IPS-18c (cell line): ENCODE results near the gene VPS37D.

Source experiments
- H3K4me3 ChIP-seq: 2 replicates; pipeline ENCODE4 v1.7.0; 2013; ENCODE audit warnings: low read depth, mild to moderate bottlenecking, low read length, moderate library complexity; ENCODE audit not compliant: insufficient read depth
- H3K9me3 ChIP-seq: one replicate; pipeline ENCODE4 v1.6.1; 2013; ENCODE audit warnings: mild to moderate bottlenecking, low read length, moderate library complexity; ENCODE audit not compliant: control insufficient read depth, insufficient read depth

VPS37D gene

DNA sequence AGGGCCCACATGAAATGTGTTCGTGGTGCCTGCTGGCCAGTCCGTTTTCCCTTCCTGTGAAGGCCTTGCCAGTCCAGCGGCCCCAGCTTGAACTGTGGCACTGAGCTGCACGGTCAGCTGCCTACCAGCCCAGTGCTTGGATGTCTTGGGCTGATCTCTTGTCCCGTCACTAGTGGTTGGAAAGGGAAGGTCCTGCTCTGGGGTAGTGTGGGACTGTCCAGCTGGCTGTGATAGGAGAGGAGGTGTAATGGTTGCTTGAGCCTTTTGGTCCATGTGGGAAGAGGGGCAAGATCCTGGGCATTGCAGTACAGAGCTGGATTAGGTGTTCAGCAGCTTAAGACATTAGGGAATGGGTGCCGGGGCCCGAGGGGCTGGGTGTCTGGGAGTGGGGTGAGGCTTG is 30.8 kb downstream of the VPS37D start:
- H3K4me3 ChIP-seq: no peak overlapping the region
- H3K9me3 ChIP-seq: no peaks in the 10 kb centered on the region

DNA sequence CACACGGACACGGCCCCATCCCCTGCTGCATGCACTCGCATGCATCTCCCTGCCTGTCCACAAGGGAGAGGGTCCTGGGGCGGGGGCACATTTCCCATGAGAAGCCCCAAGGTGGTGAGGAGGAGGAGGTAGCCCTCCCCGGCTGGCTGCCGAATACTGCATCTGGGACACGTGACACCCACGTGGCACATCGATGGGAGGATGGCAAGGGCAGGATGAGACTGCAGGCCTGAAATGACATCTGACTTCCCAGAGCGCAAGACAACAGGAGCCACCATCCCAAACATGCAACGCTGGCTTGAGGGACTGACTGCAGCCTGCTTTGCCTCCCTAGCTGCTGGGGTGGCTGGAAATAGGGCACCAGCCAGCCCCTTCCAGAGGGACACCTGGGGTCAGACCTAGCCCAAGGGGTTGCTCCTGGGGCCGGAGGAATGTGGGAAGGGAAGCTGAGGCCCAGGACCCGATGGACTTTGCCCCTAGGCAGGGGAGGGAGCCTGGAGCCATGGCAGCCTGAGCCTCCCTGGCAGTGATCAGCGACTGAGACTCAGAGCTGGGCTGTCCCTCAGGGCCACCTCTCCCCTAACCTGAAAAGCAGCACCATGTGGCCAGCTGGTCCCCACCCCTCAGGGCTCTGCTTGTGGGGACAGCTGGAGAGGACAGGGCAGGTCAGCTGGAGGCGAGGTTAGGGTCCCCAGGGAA is 31.9 kb downstream of the VPS37D start:
- no peaks in the 10 kb centered on the region for H3K9me3 ChIP-seq
- no peak overlapping the region for H3K4me3 ChIP-seq

DNA sequence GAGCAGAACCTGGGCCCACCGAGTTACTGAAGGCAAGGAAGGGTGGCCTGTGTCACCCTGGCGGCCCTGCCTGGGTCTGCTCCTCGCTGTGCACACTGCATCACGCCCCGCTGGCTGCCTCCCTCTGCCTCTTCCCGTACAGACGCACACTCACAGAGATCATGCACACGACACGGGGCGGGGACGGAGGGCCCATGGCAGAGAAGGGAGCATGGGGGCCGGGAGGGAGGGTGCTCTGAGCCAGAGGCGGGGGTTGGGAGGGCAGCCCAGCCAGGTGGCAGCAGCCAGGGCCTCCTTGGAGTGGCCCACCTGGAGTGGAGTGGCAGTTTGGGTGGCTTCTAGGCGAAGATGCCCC is 32.4 kb downstream of the VPS37D start:
- Histone ChIP-seq H3K9me3 (no peaks in the 10 kb centered on the region), H3K4me3 (no peak overlapping the region)

DNA sequence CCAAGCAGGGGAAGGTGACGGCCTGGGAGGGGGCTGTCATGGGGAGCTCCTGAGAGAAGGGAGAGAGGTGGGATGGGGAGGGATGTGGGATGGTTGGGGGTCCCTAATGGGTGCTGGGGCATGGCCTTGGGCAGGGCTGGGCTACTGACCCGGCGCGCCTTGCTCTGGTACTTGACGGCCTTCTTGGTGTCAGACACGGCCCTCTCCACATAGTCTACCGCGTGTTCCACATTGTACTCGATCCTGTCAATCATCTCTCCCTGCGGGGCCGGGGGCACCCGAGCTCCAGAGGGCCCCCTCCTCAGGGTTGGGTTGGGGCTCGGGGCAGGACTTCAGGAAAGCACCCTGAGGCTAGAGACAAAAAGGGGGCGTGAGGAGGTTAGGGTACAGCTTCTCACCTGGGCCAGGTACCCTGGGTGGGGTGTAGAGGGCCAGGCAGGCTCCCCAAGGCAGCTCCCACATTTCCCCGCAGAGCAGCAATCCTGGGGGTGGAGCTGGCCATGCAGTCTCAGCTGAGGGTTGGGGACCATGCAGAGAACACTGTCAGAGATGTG is 33.0 kb downstream of the VPS37D start:
- H3K9me3 ChIP-seq: no peaks in the 10 kb centered on the region
- no peak overlapping the region for H3K4me3 ChIP-seq

DNA sequence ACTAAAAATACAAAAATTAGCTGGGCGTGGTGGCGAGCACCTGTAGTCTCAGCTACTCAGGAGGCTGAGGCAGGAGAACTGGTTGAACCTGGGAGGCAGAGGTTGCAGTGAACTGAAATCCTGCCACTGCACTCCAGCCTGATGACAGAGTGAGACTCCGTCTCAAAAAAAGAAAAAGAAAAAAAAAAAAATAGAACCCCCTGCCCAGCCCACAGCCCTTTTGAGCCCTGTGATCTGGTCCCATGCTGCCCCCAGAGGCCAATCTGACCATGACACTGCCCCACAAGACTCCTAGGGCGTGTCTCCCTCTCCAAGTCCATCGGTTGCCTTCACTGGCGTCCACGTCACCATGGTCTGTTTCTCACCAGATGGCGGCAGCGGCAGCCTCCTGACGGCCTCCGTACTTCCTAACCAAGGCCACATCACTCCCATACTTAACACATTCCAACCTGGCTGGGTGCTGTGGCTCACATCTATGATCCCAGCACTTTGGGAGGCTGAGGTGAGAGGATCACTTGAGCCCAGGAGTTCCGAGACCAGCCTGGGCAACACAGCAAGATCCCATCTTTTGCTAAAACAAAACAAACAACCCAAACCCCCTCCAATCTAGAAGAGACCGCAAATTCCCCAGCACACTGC is 33.8 kb downstream of the VPS37D start:
- Histone ChIP-seq H3K9me3 (no peaks in the 10 kb centered on the region), H3K4me3 (no peak overlapping the region)

DNA sequence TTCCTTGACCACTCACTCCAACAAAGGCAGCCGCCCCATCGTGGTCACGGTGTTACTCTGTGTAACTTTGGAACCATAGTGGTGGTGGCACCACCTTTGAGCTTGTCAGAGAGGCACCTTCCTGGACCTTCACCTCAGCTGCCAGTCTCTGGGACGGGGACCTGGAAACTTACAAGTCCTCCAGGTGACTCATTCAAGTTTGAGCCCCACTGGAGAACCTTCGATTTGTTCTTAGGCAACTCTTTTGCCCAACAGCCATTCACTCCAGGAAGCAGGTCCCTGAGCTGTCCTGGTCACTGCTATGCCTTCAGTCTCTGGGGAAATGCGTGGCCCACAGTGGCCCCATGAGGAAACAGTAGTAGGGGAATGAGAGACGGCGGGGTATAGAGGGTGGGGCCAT is 34.6 kb downstream of the VPS37D start:
- no peak overlapping the region for H3K4me3 ChIP-seq
- H3K9me3 ChIP-seq: no peaks in the 10 kb centered on the region

DNA sequence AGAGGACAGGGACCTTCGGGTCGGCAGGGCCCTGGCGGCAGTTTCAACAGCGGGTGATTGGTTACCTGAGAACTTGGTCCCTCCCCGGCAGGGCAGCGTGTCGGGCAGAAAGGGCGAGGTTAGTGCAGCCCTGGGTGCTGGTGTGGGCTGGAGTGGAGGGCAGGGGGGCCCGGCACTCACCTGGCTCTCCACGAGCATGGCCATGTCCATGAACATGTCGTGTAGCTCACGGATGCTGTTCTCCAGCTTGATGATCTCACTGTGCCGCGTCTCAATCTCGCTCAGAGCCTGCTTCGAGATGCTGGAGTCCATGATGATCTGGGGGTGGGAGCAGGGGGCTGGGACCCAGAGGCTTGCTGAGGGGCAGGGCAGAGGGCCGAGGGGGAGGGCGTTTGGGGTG is 35.0 kb downstream of the VPS37D start:
- Histone ChIP-seq H3K9me3 (no peaks in the 10 kb centered on the region), H3K4me3 (no peak overlapping the region)

DNA sequence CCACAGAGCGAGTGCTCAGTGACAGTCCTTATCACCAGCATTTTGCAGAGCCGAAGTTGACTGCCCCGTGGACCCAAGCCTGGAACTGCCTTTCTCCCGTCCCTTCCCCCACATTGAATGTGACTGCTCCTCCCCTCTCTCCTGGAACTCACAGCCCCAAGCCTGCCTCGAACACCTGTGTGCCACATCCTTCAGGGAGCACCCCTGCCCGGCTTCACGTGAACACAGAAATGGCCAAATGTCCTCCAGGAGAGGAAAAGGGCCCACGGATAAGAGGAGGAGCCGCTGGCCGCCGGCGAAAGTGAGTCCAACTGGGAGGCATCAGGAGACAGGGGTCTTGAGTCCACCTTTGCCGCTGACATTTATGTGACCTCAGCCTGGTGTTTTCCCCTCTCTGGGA is 35.6 kb downstream of the VPS37D start:
- no peaks in the 10 kb centered on the region for H3K9me3 ChIP-seq
- peak overlapping the region; percentile 32 for H3K4me3 ChIP-seq

DNA sequence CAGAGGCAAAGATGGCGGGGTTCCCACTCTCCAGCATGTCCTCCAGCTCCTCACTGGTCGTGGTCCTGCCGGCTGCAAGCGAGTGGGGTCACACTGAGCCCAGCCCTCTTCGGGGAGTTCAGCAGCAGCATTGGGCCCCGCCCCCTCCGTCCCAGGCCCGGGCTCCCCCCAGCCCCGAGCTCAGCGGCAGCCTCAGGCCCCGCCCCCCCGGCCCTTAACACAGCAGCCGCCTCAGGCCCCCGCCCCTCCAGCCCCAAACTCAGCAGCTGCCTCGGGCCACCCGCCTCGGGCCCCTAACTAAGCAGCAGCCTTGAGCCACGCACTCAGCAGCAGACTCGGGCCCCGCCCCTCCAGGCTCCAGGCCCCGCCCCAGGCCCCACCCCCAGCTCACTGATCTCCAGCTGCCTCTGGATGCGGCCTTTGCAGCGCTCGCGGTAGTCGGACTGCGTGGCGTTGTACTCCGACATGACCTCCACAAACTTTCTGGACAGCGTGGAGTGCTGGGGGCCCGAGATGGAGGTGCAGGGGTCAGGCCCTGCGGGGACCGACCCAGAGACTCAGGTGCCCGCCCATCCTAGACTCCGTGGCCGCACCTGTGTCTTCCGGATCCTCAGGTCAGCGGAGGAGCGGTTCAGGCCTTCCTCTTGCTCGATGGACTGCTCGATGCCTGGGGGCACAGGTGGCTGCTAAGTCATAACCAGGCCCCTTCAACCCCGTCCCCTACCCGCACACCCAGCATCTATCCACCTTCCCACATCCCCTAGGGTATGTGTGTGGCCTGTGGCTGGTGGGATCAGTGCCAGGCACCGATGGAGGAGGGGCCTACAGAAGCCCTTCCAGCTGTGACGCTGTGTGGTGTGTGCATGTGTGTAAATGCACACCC is 36.4 kb downstream of the VPS37D start:
- Histone ChIP-seq H3K9me3 (no peaks in the 10 kb centered on the region), H3K4me3 (peak overlapping the region; percentile 32)

DNA sequence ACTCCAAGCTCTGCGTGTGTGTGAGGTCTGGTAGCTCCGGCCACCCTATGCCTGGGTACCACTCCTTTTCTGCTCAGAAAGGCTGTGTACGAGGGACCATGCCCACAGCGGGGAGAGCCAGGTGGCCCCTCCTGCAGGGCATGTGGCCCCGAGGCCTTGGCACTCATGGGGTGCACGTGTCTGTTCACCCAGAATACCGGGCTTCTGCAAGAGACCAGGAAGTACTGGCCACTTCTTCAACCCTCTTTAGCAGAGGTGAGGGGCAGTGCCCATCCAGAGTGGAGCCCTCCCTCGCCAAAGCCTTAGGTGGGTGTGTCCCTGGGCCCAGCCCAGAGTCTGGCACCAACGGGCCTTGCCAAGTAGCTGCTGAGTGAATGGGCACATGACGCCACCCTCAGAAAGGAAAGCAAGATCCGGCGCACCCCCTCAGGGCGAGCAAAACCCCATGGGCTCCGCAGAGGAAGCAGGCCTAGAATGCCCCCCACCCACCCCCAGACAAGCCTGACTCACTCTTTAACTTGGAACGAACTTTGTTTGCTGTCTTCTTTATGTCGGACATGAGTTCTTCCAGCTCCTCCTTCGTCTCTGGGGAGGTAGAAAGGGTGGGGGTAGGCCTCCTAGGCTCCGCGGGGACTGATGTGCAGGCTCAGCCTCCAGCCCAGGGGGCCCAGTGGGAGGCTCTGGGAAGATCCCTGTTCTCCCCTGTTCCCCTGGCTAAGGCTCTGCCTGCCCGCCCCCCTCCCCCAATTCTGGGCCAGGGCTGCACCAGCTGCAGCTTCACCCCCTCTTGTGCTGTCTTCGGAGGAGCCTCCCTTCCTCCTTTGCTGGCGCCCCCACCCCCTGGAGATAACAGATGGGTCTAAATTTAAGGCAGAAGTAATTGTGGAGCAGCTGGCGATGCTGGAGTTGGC is 37.3 kb downstream of the VPS37D start:
- H3K9me3 ChIP-seq: no peaks in the 10 kb centered on the region
- H3K4me3 ChIP-seq: no peak overlapping the region

DNA sequence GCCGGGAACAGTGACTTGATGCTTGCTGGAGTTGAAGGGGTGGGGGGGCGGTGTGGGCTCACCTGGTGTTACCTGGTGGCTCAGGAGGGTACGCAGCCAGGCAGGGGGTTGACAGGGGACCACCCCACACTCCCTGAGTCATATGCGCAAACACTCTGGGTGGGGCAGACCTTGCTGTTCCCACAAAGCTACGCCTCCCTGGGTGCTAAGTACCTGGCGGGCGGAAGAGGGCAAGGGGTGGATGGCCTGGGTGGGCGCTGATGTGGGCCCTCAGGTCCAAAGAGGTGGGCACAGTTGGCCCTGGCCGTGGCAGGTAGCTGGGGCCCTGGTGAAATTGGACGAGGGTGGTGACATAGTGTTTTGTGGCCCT is 37.9 kb downstream of the VPS37D start:
- H3K4me3 ChIP-seq: no peak overlapping the region

DNA sequence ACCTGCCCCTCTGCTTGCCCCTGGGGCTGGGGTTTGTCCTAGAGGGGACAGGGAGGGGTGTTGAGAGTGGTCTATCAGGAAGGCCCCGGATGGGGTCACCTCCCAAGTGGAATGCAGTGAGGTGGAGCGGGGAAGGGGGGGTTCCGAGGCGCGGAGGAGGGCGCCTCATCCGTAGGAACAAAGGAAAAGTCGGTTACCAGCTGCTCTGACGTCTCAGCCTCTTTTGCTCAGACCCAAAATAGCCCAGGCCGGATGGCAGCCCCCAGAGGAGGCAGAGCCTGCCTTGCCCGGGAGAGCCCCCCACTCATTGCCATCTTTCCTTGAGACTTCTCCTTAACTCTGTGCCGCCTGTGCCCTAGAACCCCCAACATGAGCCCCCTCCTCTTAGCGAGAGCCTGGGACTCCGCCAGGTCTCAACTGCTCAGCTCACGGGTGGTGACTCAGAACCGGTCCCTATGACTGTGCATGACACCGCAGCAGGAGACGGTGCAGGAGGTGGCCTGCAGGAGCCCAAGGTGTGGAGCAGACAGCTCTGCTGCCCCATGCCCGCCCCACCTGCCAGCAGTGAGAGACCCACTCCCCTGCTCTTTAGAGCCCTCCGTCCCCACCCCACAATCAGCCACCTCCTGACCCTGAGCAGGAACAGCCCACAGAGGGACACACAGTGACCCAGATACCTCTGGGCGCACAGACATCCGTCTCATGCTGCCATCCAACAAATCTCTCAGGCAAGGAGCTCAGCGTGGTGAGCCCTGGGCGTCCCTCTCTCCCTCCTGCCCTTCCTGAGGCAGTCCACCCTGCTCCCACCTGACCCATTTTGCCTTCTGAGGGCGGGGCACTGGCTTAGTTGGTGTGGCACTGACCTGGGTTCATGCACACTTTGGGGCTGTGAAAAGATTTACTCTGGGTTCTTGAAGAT is 38.8 kb downstream of the VPS37D start:
- H3K4me3 ChIP-seq: no peak overlapping the region
- H3K9me3 ChIP-seq: no peaks in the 10 kb centered on the region

More for the DNA sequence above, 37.9 kb downstream of the VPS37D start:
- H3K9me3 ChIP-seq: no peaks in the 10 kb centered on the region

DNA sequence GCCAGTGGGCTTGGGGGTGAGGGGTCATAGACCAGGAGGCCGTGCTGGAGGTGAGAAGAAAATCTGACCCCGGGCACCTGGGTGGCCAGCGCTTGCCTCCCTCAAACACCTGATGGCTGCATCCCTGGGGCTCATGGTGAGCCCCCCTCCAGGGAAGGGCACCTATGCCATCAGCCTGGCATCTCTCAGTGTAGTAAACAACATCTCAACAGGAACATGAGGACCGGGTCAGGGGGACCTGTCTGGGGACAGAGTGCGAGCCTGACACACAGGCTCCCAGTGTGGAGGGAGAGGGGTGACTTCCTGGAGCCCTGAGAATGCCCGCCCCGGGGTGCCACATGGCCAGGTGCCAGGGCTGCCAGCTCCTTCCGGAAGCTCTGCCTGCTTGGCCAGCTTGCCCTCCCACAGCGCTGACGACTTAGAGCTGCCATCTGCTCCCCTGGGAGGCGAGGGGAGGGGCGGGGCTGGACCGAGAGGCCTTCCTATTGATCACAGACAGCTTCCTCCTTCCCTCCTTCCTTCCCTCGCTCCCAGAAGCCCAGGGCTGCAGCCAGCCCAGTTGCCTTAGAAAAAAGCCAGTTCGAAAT is 39.5 kb downstream of the VPS37D start:
- H3K4me3 ChIP-seq: no peak overlapping the region
- no peaks in the 10 kb centered on the region for H3K9me3 ChIP-seq

DNA sequence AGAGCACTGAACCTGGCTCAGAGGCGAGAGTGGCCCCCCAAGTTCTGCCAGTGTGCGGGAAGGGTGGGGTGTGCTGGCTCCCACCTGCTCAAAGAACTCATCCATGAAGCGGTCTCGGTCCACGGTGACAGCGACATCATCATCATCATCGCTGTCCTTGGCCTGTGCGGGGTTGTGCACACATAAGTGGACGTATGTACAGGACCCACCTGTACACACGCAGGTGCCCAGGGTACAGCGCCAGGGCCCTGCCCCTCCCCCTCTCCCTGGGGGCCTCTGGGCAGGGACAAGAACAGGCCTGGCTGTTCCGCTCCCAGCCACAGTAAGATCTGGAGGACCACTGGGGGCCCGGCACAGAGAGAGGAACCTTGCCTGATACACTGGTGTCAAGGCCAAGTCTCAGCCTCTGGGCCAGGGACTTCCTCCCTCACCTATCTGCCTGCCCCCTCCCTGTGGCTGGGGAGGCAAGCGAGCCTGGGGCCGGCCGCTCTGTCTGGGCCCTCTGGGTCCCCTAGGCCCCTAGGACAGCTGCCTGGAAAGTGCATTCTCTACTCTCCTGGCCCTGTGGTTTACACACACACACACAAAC is 41.4 kb downstream of the VPS37D start:
- Histone ChIP-seq H3K9me3 (no peaks in the 10 kb centered on the region), H3K4me3 (no peak overlapping the region)

DNA sequence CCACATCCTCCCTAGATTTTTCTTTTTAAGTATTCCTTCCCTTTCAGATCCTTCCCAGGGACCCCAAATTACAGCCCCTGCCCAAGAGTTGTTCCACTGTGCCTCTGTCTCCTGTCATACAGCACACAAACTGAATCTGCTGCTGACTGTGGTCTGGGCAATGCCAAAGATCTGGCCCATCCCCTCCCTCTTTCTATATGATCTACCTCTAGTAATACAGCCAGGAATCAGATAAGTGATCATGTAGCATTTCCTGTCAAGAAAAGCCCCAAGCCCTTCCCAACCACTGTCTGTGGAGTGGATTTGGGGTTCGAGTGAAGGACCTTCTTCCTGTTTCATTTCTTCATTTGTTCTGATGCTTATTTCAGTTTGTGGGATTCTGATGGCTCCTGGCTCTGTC is 45.1 kb downstream of the VPS37D start:
- no peaks in the 10 kb centered on the region for H3K9me3 ChIP-seq
- no peak overlapping the region for H3K4me3 ChIP-seq
